Epithelial cell of proximal tubule (primary cell): ENCODE measurements around the gene NEGR1. TPM values are rescaled to one million over a fixed set of nuclear protein-coding genes. Genes with fewer than 3 reads are reported as not detected.

ENCODE experiments used
- DNase-seq: peaks from one replicate; pipeline ENCODE4 v3.0.0-alpha.2; 2011; ENCODE audit warnings: low read depth
- H3K4me3 ChIP-seq: 2 replicates; pipeline ENCODE4 v1.5.1; 2011; ENCODE audit warnings: low read depth, mild to moderate bottlenecking, low read length
- CTCF ChIP-seq: conservative IDR thresholded peaks from 2 replicates; pipeline ENCODE4 v1.5.1; 2012; ENCODE audit warnings: low read depth, mild to moderate bottlenecking, low read length
- total RNA-seq: library from RNA; depleted of rRNA; stranded (reverse); fragments of >200 nt; gene quantifications from 2 replicates; pipeline ENCODE4 v1.2.3, GENCODE V29; 2015

The NEGR1 gene
- total RNA-seq, 1 donor from 2014 or later, result 3.1 TPM

DNA sequence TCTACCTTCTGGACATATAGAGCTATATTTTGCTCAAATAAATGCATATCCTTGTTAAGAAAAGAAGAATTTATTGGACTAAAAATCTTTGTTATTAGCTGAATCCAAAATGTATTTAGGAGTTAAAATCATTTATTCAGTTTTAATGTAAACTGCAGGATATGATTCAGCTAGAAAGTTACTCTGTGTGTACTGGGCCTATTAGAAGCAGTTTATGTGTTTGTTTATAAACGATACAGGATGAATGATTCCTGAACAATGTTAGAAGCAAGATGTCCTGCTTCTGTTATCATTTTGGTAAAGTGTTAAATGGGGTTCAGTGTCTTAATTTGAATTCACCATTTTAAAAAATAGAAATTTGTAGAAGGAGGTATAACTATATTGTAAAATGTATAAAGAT is 652.3 kb downstream of the NEGR1 start:
- no peak overlapping the region for H3K4me3 ChIP-seq
- TF ChIP-seq CTCF, result no peak
- DNase-seq, result no peak

DNA sequence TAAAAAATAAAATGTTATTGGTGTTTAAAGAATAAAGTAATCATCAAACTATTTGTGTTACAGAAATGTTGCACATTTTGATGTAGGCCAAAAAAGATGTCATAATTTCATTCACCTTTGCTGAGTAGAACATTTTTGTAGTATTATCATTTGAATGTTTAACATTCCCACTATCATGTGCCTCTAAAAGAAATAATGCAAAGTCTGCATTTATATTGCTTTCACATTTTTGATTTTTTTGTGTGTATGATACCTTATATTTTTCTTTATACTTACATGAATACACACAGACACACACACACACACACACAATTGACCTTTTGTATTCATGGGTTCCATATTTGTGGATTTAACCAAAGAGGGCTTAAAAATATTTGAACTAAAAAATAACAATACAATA is 657.3 kb downstream of the NEGR1 start:
- DNase-seq, result no peak
- no peak for TF ChIP-seq CTCF
- no peak overlapping the region for H3K4me3 ChIP-seq

DNA sequence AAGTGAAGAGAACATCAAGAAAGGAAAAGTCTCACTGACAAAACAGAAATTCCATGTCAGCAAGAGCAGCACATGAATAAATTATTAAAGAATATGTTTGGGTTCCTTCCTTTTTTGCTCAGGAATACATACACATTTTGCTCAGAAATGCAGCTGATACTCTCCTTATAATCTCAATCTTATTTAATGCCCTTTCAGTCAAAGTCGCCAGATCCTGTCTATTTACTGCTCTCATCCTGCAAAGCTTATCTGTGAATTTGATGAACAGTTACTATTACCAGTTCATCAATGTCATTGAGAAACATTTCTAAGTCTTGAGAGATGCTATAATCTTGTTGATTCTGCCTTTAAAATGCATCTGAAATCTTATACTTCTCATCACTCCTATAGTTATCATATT is 658.5 kb downstream of the NEGR1 start:
- no peak for TF ChIP-seq CTCF
- H3K4me3 ChIP-seq, result no peak overlapping the region

GRCh38 chr1:71621785-71622184 is 660.6 kb downstream of the NEGR1 start:
- no peak for DNase-seq
- no peak for TF ChIP-seq CTCF
- H3K4me3 ChIP-seq, result no peak overlapping the region

More for the DNA sequence above, 658.5 kb downstream of the NEGR1 start:
- no peak for DNase-seq

DNA sequence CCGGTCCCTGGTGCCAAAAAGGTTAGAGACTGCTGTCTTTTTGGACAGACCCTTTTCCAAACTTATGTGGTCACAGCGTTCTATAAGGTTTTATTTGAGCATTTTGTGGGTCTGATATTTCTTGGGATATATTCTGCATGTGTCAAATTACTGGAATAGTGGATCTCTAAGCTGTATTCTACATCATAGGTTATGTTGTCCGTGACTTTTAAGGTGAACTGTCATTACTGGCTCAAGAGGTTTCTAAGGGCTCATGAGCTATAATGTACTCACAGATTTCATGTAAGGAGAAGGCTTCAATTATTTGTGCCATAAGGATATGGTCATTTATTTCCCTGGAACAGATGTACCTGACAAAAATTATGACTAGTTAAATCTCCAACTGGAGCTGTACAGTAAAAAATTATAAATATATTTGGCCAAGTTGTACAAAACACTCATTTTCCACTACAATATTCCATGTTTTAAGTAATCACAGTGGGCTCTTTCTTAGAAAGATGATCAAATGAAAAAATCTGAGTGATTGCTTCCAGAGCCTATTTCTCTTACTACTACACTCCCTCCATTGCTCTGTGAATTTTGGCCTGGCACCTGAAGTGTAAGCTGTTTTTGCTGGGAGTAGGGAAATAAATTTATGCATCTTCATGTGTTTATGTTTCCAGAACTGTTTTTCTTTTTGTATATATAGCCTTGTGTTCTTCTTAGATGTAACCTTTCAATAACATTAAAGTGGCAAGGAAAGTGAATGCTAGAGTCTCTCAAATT is 663.4 kb downstream of the NEGR1 start:
- no peak overlapping the region for H3K4me3 ChIP-seq
- no peak for TF ChIP-seq CTCF
- DNase-seq, result no peak

GRCh38 chr1:71618191-71618590 is 664.1 kb downstream of the NEGR1 start:
- no peak for DNase-seq
- no peak overlapping the region for H3K4me3 ChIP-seq
- TF ChIP-seq CTCF, result no peak

DNA sequence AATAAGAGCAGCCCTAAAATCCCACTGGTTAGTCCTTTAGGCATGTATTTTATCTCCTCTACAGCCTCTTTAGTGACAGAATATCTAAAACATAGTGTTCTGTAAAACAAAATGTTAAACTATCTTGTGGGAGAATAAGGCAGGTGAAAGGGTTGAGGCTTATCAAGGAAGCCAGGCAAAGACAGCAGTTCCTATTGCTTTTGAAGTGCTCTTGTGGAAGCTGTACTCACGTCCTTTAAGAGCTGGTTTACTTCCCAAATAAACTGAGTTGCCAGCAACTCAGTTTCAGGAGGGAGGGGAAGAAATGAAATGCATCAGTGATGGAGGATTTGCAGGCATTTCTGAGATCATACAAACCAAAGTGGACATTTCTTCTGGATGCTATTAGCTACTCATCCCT is 671.9 kb downstream of the NEGR1 start:
- no peak for TF ChIP-seq CTCF
- no peak for DNase-seq
- no peak overlapping the region for H3K4me3 ChIP-seq
